CD4-positive, alpha-beta T cell treated with Interleukin-21 for 1 hour (primary cell): ENCODE measurements around the gene CAVIN1.
"Not testable (repeated sequence)": the region's sequence is repeated elsewhere in the genome, so short reads cannot be mapped to it uniquely, and the experiment has no call there.

Source experiments
- DNase-seq: peaks from one replicate; pipeline ENCODE4 v3.0.0-alpha.2; 2020

The CAVIN1 gene, protein sequence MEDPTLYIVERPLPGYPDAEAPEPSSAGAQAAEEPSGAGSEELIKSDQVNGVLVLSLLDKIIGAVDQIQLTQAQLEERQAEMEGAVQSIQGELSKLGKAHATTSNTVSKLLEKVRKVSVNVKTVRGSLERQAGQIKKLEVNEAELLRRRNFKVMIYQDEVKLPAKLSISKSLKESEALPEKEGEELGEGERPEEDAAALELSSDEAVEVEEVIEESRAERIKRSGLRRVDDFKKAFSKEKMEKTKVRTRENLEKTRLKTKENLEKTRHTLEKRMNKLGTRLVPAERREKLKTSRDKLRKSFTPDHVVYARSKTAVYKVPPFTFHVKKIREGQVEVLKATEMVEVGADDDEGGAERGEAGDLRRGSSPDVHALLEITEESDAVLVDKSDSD

GRCh38 chr17:42422958-42423712 is at the start of gene CAVIN1:
CAVIN1 (minus strand) TSS chr17:42423256; CDS start chr17:42423097, 159 bp downstream.
- peak; percentile 11 for DNase-seq

GRCh38 chr17:42467889-42468288 is 44.8 kb upstream of the CAVIN1 start:
- DNase-seq = no peak

GRCh38 chr17:42463976-42464400 is 40.9 kb upstream of the CAVIN1 start:
- DNase-seq = no peak

- no peak for DNase-seq
Measured at GRCh38 chr17:42460371-42460770, 37.3 kb upstream of the CAVIN1 start.

GRCh38 chr17:42459801-42460281 is 36.8 kb upstream of the CAVIN1 start:
- DNase-seq = peak; percentile 42

- DNase-seq = peak; percentile 13
Measured at GRCh38 chr17:42459256-42459800, 36.3 kb upstream of the CAVIN1 start.

DNA sequence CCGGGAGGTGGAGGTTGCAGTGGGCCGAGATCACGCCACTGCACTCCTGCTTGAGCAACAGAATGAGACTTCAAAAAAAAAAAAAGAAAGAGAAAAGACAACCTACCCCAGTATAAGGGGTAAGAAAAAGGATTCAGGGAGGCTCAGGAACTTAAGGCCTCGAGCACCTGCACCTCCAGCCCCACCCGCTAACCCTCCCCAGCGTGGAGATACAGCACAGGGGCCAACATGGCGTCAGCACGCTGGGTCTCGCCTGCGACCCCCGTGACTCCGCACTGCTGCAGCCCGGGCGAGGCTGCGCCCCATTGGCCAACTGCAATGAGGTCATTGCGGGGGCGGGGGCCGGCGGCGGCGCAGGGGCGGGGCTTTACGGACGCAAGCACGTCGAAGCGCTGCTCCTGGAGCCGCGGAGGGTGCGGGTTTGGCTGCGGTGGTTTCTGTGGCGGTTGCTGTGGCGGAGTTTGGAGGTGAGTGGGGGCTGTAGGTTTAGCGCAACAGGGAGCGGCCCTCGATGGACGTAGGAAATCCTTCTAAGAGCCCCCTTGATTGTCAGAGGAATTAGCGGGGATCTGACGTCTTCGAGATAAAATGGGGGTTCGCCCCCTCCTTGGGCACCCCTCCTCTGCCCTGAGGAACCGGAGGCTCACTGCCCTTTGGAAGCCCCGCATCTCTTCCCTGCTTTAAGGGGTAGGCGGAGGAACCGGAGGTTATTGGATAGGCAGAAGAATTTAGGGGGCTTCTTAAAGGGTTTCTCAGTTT is 35.6 kb upstream of the CAVIN1 start, which contains the start of gene ATP6V0A1:
TSS of gene ATP6V0A1 (plus strand) at position 382 of the 759 bp plus-strand sequence. CDS start 2,017 bp downstream, outside the sequence.
- peak; percentile 85 for DNase-seq

- DNase-seq = peak; percentile 1
Measured at GRCh38 chr17:42457107-42457792, 34.2 kb upstream of the CAVIN1 start.

DNA sequence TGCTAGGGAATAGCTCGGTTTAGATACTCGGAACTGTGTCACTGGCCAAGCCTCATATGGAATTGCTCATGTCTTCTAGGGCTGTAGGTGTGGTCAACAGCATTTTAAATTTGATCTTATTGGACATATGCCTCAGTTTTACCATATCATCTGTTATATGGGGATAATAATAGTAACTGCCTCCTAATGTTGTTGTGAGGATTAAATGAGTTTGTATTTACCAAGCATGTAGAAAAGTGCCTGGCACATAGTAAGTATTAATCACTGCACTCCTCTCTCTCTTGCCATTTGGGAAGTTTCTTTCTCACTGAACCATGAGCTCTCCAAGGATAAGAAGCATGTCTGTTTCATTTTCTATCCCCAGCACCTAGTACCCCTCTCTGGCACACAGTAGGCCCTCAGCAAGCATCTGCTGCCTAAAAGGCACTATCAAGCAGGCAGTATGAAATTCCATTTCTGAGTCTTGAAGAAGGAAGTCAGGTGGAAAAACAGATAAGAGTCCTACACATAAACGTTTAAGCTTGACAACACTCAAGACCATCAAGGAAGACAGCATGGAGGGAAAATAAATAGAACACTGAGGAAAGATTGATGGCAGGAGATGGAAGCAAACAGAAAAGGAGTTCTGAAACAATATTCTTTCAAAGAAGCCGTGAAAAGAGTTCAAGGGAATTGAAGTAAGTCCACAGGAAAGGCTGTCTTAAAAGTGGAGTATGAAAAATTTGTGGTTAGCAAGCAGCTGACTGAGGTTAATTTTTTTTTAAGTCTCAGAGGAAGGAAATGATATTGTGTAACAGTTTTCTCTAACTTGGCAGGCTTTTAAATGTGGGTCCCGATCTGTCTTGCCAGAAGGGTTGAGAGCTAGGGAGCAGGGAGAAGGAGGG is 33.4 kb upstream of the CAVIN1 start:
- DNase-seq = peak; percentile 66

- DNase-seq = not testable (repeated sequence)
Measured at GRCh38 chr17:42454987-42455386, 31.9 kb upstream of the CAVIN1 start.

- DNase-seq = no peak
Measured at GRCh38 chr17:42453439-42453838, 30.4 kb upstream of the CAVIN1 start.

- not testable (repeated sequence) for DNase-seq
Measured at GRCh38 chr17:42451270-42451669, 28.2 kb upstream of the CAVIN1 start.

DNA sequence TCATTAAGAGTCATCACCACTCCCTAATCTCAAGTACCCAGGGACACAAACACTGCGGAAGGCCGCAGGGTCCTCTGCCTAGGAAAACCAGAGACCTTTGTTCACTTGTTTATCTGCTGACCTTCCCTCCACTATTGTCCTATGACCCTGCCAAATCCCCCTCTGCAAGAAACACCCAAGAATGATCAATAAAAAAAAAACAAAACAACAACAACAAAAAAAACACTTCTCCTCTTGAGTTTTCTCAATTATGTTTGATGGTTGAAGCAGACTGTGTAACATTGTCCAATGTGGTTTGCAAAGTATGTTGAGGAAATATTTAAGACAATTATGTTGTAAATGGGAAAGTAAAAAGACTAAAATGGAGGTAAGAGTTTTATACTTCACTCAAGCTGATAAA is 26.8 kb upstream of the CAVIN1 start:
- DNase-seq = not testable (repeated sequence)

GRCh38 chr17:42449176-42449575 is 26.1 kb upstream of the CAVIN1 start:
- DNase-seq = not testable (repeated sequence)

DNA sequence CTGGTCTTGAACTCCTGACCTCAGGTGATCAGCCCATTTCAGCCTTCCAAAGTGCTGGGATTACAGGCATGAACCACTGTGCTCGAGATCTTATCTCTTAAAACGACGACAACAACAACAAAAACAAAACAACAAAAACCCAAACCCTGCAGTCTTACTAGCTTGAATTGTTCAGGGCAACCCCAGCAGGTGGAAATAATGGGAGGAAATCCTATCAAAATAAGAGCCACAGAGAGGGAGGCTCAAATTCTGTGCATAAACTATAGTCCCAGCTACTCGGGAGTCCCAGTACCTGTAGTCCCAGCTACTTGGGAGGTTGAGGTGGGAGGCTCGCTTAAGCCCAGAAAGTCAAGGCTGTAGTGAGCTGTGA is 19.1 kb upstream of the CAVIN1 start:
- no peak for DNase-seq

DNA sequence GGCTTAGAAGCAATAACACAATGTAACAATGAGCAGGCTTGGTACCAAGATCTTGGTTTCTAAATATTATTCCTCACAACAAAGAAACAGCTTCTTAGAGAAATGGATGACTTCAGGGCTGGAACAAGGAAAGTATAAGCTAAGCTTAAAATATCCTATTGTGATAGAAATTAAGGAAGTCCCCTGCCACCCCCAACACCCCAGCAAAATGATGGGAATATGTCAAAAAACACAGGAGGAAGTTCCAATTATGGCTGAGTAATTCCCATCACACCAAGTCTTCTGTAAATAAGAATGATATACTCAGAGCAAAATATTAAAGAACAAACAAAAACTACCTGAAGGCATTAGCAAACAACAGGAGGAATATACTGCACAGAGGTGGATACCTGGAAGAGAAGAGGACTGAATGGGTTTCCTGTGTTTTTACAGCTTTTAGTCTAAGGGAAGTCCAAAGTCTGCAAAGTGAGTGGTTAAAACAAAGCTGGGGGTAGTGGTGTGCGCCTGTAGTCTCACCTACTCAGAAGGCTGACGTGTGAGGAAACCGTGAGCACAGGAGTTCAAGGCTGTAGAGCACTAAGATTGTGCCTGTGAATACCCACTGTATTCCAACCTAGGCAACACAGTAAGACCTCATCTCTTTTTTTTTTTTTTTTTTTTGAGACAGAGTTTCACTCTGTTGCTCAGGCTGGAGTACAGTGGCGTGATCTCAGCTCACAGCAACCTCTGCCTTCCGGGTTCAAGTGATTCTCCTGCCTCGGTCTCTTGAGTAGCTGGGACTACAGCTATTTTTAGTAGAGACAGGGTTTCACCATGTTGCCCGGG is 18.5 kb upstream of the CAVIN1 start:
- peak; percentile 10 for DNase-seq

DNA sequence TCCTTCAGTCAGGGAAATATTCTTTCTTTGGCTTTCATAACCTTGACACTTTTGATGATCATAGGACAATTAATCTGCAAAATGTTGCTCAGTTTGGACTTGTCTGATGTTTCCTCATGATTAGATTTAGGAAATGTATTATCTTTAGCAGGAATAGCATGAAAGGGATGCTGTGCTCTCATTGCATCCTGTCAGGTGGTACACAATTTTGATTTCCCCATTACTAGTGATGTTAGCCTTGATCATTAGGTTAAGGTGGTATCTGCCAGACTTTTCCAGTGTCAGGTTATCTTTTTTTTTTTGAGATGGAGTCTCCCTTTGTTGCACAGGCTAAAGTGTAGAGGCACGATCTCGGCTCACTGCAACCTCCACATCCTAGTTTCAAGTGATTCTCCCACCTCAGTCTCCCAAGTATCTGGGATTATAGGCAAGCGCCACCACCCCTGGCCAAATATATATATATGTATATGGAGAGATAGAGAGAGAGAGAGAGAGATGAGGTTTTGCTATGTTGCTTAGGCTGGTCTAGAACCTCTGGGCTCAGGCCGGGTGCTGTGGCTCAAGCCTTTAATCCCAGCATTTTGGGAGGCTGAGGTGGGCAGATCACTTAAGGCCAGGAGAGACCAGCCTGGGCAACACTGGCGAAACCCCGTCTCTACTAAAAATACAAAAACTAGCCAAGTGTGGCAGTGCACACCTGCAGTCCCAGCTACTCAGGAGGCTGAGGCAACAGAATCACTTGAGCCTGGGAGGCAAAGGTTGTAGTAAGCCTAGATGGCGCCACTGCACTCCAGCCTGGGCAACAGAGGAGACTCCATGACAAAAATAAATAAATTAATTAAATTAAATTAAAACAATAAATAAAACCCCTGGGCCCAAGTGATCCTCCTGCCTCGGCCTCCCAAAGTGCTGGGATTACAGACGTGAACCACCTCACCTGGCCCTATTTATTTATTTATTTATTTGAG is 15.8 kb upstream of the CAVIN1 start:
- DNase-seq = peak; percentile 60

DNA sequence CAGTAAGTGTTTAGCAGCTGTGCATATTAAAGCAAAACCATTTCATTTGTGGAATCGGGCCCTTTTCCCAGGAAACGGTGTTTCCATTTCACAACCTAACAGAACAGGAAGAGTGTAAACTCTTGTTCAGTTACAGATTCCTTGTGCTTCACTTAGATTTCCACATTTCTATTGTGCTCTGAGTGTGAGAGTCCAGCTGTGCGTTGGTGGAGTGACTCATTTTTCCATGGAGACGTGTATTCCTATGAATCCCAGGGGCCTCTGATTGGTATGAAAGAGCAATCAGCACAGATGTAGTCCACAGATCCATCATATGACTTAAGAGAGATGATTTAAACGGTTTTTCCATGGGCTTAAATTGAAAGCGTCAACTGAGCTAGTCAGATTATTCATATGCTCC is 13.3 kb upstream of the CAVIN1 start:
- DNase-seq = no peak

DNA sequence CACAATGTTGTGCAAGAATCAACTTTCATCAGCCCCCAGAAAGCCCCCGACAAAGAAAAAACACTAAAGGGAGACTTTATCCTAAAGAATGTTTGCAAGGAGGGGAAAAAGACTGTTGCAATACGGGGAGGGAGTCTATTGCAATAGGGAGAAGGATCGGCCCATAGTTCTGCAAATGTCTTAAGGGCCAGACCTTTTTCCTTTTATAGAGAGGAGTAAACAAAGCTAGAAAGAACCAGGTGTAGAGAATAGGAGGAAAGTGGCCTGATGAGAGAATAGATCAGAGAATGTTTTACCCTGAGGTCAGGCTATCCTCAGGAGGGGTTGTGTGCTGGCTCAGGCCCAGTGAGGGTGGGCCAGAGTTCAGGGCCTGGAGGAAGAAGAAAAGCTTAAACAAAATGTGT is 8.7 kb upstream of the CAVIN1 start:
- DNase-seq = no peak
